Measurements from ENCODE around the gene ANP32A. TPM values are rescaled to one million over a fixed set of nuclear protein-coding genes. Genes with fewer than 3 reads are reported as not detected.
A peak's percentile ranks its signal among the peaks of the same experiment; 100 is the strongest.

Gene ANP32A
- total and polyA plus RNA-seq, 2 experiments from 2014 or later: 59.4 to 114 TPM

DNA sequence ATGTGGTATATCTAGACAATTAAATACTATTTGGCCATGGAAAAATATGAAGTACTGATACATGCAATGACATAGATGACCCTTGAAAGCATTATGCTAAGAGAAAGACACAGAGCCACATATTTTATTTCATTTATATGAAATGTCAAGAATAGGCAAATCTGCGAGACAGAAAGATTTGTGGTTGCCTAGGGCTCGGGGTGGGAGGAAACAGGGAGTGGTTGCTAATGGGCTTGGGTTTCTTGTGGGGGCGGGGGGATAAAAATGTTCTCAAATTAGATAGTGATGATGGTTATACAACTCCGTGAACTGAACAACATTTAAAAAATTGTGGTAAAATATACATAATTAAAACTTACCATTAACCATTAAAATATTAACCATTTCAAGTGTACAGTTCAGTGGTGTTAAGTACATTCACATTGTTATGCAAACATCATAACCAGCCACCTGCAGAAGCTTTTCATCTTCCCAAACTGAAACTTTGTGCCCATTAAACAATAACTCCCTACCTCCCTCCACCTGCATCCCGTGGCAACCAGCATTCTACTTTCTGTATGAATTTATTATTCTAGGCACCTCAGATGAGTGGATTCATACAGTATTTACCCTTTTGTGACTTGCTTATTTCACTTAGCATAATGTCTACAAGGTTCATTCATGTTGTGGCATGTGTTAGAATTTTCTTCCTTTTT lies 24.3 kb upstream of the ANP32A start:
- no peak overlapping the region for H3K27ac ChIP-seq
- H3K79me2 ChIP-seq: no peaks in the 10 kb centered on the region
- no peak overlapping the region for H3K4me3 ChIP-seq
- no peak for DNase-seq (ENCODE audit: low spot score)
- H3K9me2 ChIP-seq (replicated peaks; ENCODE audit: insufficient read depth): no peaks in the 10 kb centered on the region
- no peaks in the 10 kb centered on the region for H3K36me3 ChIP-seq (replicated peaks; ENCODE audit: insufficient read depth, low read depth)
- H3K4me1 ChIP-seq (ENCODE audit: insufficient read depth): no peaks in the 10 kb centered on the region
- H2AFZ ChIP-seq: no peak overlapping the region
- TF ChIP-seq, protein P1, sequence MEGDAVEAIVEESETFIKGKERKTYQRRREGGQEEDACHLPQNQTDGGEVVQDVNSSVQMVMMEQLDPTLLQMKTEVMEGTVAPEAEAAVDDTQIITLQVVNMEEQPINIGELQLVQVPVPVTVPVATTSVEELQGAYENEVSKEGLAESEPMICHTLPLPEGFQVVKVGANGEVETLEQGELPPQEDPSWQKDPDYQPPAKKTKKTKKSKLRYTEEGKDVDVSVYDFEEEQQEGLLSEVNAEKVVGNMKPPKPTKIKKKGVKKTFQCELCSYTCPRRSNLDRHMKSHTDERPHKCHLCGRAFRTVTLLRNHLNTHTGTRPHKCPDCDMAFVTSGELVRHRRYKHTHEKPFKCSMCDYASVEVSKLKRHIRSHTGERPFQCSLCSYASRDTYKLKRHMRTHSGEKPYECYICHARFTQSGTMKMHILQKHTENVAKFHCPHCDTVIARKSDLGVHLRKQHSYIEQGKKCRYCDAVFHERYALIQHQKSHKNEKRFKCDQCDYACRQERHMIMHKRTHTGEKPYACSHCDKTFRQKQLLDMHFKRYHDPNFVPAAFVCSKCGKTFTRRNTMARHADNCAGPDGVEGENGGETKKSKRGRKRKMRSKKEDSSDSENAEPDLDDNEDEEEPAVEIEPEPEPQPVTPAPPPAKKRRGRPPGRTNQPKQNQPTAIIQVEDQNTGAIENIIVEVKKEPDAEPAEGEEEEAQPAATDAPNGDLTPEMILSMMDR (IDR thresholded peaks at IDR 0.05; ENCODE audit: poor library complexity): no peak
- TF ChIP-seq EZH2 (IDR thresholded peaks at IDR 0.05; ENCODE audit: borderline replicate concordance) (no peak), EZH2phosphoT487 (IDR thresholded peaks at IDR 0.05; ENCODE audit: low read depth, severe bottlenecking, unreplicated experiment) (no peak)
- H3K27me3 ChIP-seq: peaks cover 43% of the 10 kb centered on the region
- 93% methylated on average over 5 of the region's 5 CpGs for WGBS (ENCODE audit: low lambda C conversion rate, missing lambda C conversion rate)
- H3K9me3 ChIP-seq (ENCODE audit: low read depth): no peaks in the 10 kb centered on the region
- H4K20me1 ChIP-seq (ENCODE audit: insufficient read depth, poor library complexity, severe bottlenecking): no peaks in the 10 kb centered on the region
- no peak overlapping the region for H3K4me2 ChIP-seq

- TF ChIP-seq EZH2phosphoT487 (IDR thresholded peaks at IDR 0.05; ENCODE audit: low read depth, severe bottlenecking, unreplicated experiment): no peak
- TF ChIP-seq, protein P1 (IDR thresholded peaks at IDR 0.05; ENCODE audit: poor library complexity): no peak
- TF ChIP-seq EZH2 (IDR thresholded peaks at IDR 0.05; ENCODE audit: borderline replicate concordance): no peak
- Histone ChIP-seq H3K27me3 (peaks cover 54% of the 10 kb centered on the region), H4K20me1 (ENCODE audit: insufficient read depth, poor library complexity, severe bottlenecking) (no peaks in the 10 kb centered on the region), H3K4me1 (ENCODE audit: insufficient read depth) (no peaks in the 10 kb centered on the region), H3K27ac (no peak overlapping the region), H3K9me3 (ENCODE audit: low read depth) (no peaks in the 10 kb centered on the region), H3K79me2 (no peaks in the 10 kb centered on the region), H2AFZ (peak overlapping the region; percentile 66), H3K36me3 (replicated peaks; ENCODE audit: insufficient read depth, low read depth) (no peaks in the 10 kb centered on the region), H3K9me2 (replicated peaks; ENCODE audit: insufficient read depth) (no peaks in the 10 kb centered on the region), H3K4me2 (peak overlapping the region; percentile 92), H3K4me3 (peak overlapping the region; percentile 11)
- 11% methylated on average over 32 of the region's 32 CpGs for WGBS (ENCODE audit: low lambda C conversion rate, missing lambda C conversion rate)
- peak; percentile 23 for DNase-seq (ENCODE audit: low spot score)
These were observed 23.0 kb upstream of the ANP32A start for GRCh38 chr15:68843425-68844311.

- DNase-seq (ENCODE audit: low spot score): no peak
- H3K79me2 ChIP-seq: no peaks in the 10 kb centered on the region
- 67% methylated on average over 1 of the region's 1 CpG for WGBS (ENCODE audit: low lambda C conversion rate, missing lambda C conversion rate)
These were observed 22.3 kb upstream of the ANP32A start for GRCh38 chr15:68842958-68843357.

More at GRCh38 chr15:68842958-68843357, 22.3 kb upstream of the ANP32A start:
- no peak overlapping the region for H3K27ac ChIP-seq
- no peak overlapping the region for H3K4me2 ChIP-seq
- H3K9me2 ChIP-seq (replicated peaks; ENCODE audit: insufficient read depth): no peaks in the 10 kb centered on the region
- no peaks in the 10 kb centered on the region for H3K9me3 ChIP-seq (ENCODE audit: low read depth)
- H3K4me1 ChIP-seq (ENCODE audit: insufficient read depth): no peaks in the 10 kb centered on the region
- H3K4me3 ChIP-seq: no peak overlapping the region
- no peaks in the 10 kb centered on the region for H4K20me1 ChIP-seq (ENCODE audit: insufficient read depth, poor library complexity, severe bottlenecking)
- TF ChIP-seq EZH2 (IDR thresholded peaks at IDR 0.05; ENCODE audit: borderline replicate concordance) (no peak), EZH2phosphoT487 (IDR thresholded peaks at IDR 0.05; ENCODE audit: low read depth, severe bottlenecking, unreplicated experiment) (no peak)
- TF ChIP-seq, protein P1 (IDR thresholded peaks at IDR 0.05; ENCODE audit: poor library complexity): no peak
- no peaks in the 10 kb centered on the region for H3K36me3 ChIP-seq (replicated peaks; ENCODE audit: insufficient read depth, low read depth)
- peaks cover 54% of the 10 kb centered on the region for H3K27me3 ChIP-seq
- no peak overlapping the region for H2AFZ ChIP-seq
